Smooth muscle cell (in vitro differentiated cells): ENCODE results near the gene COL26A1. TPM values are rescaled to one million over a fixed set of nuclear protein-coding genes. Genes with fewer than 3 reads are reported as not detected.

ENCODE experiments used
- DNase-seq: peaks from one replicate; lab custom pipeline; 2025; ENCODE audit not compliant: unreplicated experiment; lab: John Stamatoyannopoulos, UW
- H2AFZ ChIP-seq: fragments of 200-600 bp; sonication (generic); 2 replicates; pipeline ENCODE4 v1.6.0; 2016; ENCODE audit warnings: antibody characterized with exemption, low read depth, mild to moderate bottlenecking
- H3F3A ChIP-seq: fragments of 200-600 bp; sonication (generic); 2 replicates; pipeline ENCODE4 v1.6.0; 2017; ENCODE audit warnings: antibody characterized with exemption, low read depth
- H3K27ac ChIP-seq: fragments of 200-600 bp; sonication (generic); 2 replicates; pipeline ENCODE4 v1.5.1; 2016; ENCODE audit warnings: low read depth, mild to moderate bottlenecking
- H3K27me3 ChIP-seq: fragments of 200-600 bp; sonication (generic); 2 replicates; pipeline ENCODE4 v1.6.1; 2016; ENCODE audit warnings: low read depth, mild to moderate bottlenecking
- H3K36me3 ChIP-seq: fragments of 200-600 bp; sonication (generic); 2 replicates; pipeline ENCODE4 v1.5.1; 2016; ENCODE audit warnings: low read depth
- H3K4me1 ChIP-seq: fragments of 200-600 bp; sonication (generic); 2 replicates; pipeline ENCODE4 v1.5.1; 2016; ENCODE audit warnings: low read depth
- H3K4me2 ChIP-seq: fragments of 200-600 bp; sonication (generic); 2 replicates; pipeline ENCODE4 v1.6.0; 2016; ENCODE audit warnings: mild to moderate bottlenecking
- H3K4me3 ChIP-seq: fragments of 200-600 bp; sonication (generic); 2 replicates; pipeline ENCODE4 v1.5.1; 2016; ENCODE audit warnings: mild to moderate bottlenecking
- H3K79me2 ChIP-seq: fragments of 200-600 bp; sonication (generic); 2 replicates; pipeline ENCODE4 v1.6.0; 2016; ENCODE audit warnings: low read depth, mild to moderate bottlenecking
- H3K9ac ChIP-seq: fragments of 200-600 bp; sonication (generic); 2 replicates; pipeline ENCODE4 v1.6.0; 2016; ENCODE audit warnings: low read depth
- H3K9me3 ChIP-seq: fragments of 200-600 bp; sonication (generic); replicated peaks from 2 replicates; pipeline ENCODE4 v1.5.1; 2016; ENCODE audit warnings: low read depth
- H4K20me1 ChIP-seq: fragments of 200-600 bp; sonication (generic); 2 replicates; pipeline ENCODE4 v1.6.0; 2016; ENCODE audit warnings: low read depth
- CTCF ChIP-seq: fragments of 200-600 bp; sonication (generic); IDR thresholded peaks from 2 replicates; pipeline ENCODE4 v1.5.1; 2017; ENCODE audit warnings: borderline replicate concordance, mild to moderate bottlenecking, antibody characterized with exemption; ENCODE audit not compliant: insufficient read depth, poor library complexity, severe bottlenecking
- WGBS: methylation state at CpG from one replicate; pipeline ENCODE4 v1.1.7; 2016; ENCODE audit warnings: low lambda C conversion rate; 5-methylcytosine and 5-hydroxymethylcytosine counted together
- polyA plus RNA-seq: library from polyadenylated mRNA; unstranded; fragments of >200 nt; fragmentation: Nextera tagmentation; extraction: Ambion mirVana; gene quantifications from 2 replicates; pipeline ENCODE4 v1.2.1, GENCODE V29; 2016
- total RNA-seq: library from RNA; depleted of rRNA; stranded (reverse); fragments of >200 nt; gene quantifications from 2 replicates; pipeline ENCODE4 v1.2.3, GENCODE V29; 2014

The COL26A1 gene
- total and polyA plus RNA-seq, 2 experiments from 2014 or later = 4.9 to 13.2 TPM

- Histone ChIP-seq H3F3A (no peaks in the 10 kb centered on the region), H3K9ac (no peak overlapping the region), H4K20me1 (no peaks in the 10 kb centered on the region), H3K36me3 (no peaks in the 10 kb centered on the region), H3K4me1 (no peaks in the 10 kb centered on the region), H2AFZ (no peak overlapping the region), H3K27me3 (no peaks in the 10 kb centered on the region), H3K9me3 (peaks cover 7% of the 10 kb centered on the region), H3K4me2 (no peak overlapping the region), H3K4me3 (no peak overlapping the region), H3K27ac (no peak overlapping the region), H3K79me2 (no peaks in the 10 kb centered on the region)
- no peak for DNase-seq
- 83% methylated on average over 7 of the region's 7 CpGs for WGBS
- TF ChIP-seq CTCF = no peak
Measured at GRCh38 chr7:101567230-101567629, 204.6 kb downstream of the COL26A1 start.

GRCh38 chr7:101572156-101572555, 209.5 kb downstream of the COL26A1 start:
- no peak overlapping the region for H3K9ac ChIP-seq
- no peaks in the 10 kb centered on the region for H3K79me2 ChIP-seq
- TF ChIP-seq CTCF = no peak
- no peak overlapping the region for H3K4me2 ChIP-seq
- no peaks in the 10 kb centered on the region for H3K36me3 ChIP-seq
- DNase-seq = no peak
- WGBS = 94% methylated on average over 2 of the region's 2 CpGs
- no peak overlapping the region for H3K4me3 ChIP-seq
- H3F3A ChIP-seq = peaks cover 15% of the 10 kb centered on the region
- no peaks in the 10 kb centered on the region for H3K4me1 ChIP-seq
- H4K20me1 ChIP-seq = no peaks in the 10 kb centered on the region
- no peak overlapping the region for H3K27ac ChIP-seq
- no peaks in the 10 kb centered on the region for H3K27me3 ChIP-seq
- H3K9me3 ChIP-seq = peaks cover 7% of the 10 kb centered on the region
- H2AFZ ChIP-seq = no peak overlapping the region

- WGBS = 46% methylated on average over 2 of the region's 2 CpGs
- no peak overlapping the region for H3K4me3 ChIP-seq
- peak overlapping the region; percentile 78 for H3K9ac ChIP-seq
- H3K27ac ChIP-seq = peak overlapping the region; percentile 98
- H3F3A ChIP-seq = peaks cover 20% of the 10 kb centered on the region
- no peaks in the 10 kb centered on the region for H3K4me1 ChIP-seq
- DNase-seq = no peak
- H3K27me3 ChIP-seq = no peaks in the 10 kb centered on the region
- no peak for TF ChIP-seq CTCF
- H3K36me3 ChIP-seq = no peaks in the 10 kb centered on the region
- H3K4me2 ChIP-seq = peak overlapping the region; percentile 60
- H3K9me3 ChIP-seq = peaks cover 7% of the 10 kb centered on the region
- no peaks in the 10 kb centered on the region for H3K79me2 ChIP-seq
- H2AFZ ChIP-seq = peak overlapping the region; percentile 37
- H4K20me1 ChIP-seq = no peaks in the 10 kb centered on the region
Measured at GRCh38 chr7:101575168-101575567, 212.5 kb downstream of the COL26A1 start.

- no peaks in the 10 kb centered on the region for H3K27me3 ChIP-seq
- peaks cover 20% of the 10 kb centered on the region for H3F3A ChIP-seq
- no peak for DNase-seq
- H3K79me2 ChIP-seq = no peaks in the 10 kb centered on the region
- peak overlapping the region; percentile 60 for H3K4me2 ChIP-seq
- no peaks in the 10 kb centered on the region for H3K4me1 ChIP-seq
- no peaks in the 10 kb centered on the region for H4K20me1 ChIP-seq
- H2AFZ ChIP-seq = peak overlapping the region; percentile 37
- H3K9me3 ChIP-seq = peaks cover 3% of the 10 kb centered on the region
- no peak overlapping the region for H3K4me3 ChIP-seq
- peak overlapping the region; percentile 78 for H3K9ac ChIP-seq
- peak overlapping the region; percentile 98 for H3K27ac ChIP-seq
- TF ChIP-seq CTCF = no peak
- H3K36me3 ChIP-seq = no peaks in the 10 kb centered on the region
Measured at GRCh38 chr7:101575721-101576120, 213.0 kb downstream of the COL26A1 start.
